Activated CD4-positive, alpha-beta T cell treated with anti-CD3 and anti-CD28 coated beads, Interleukin-2, amount 10 ng/mL, durations not matched to agents 7 days and 5 days (primary cell): ENCODE data around the gene NRXN2. TPM values are rescaled to one million over a fixed set of nuclear protein-coding genes. Genes with fewer than 3 reads are reported as not detected.
A peak's percentile ranks its signal among the peaks of the same experiment; 100 is the strongest.

Experiments
- CTCF ChIA-PET: fragments of 350-600 bp; sonication (Branson Sonifier 250); formaldehyde crosslinking; loops from one replicate; lab custom pipeline; 2021; ENCODE audit warnings: antibody characterized with exemption; lab: Charles Lee
- POLR2A ChIA-PET: fragments of 350-600 bp; sonication (Branson Sonifier 250); formaldehyde crosslinking; loops from one replicate; lab custom pipeline; 2021; ENCODE audit warnings: antibody characterized with exemption; lab: Charles Lee
- DNase-seq: peaks from one replicate; pipeline ENCODE4 v3.0.0-alpha.2; 2020
- H3K27ac Mint-ChIP-seq: one replicate; pipeline ENCODE4 v1.8.0; 2021; ENCODE audit warnings: mild to moderate bottlenecking, moderate library complexity, mixed read lengths
- H3K27me3 Mint-ChIP-seq: one replicate; pipeline ENCODE4 v1.8.0; 2021; ENCODE audit warnings: mixed read lengths
- H3K36me3 Mint-ChIP-seq: one replicate; pipeline ENCODE4 v1.8.0; 2021; ENCODE audit warnings: low read depth, mixed read lengths
- H3K4me1 Mint-ChIP-seq: one replicate; pipeline ENCODE4 v1.8.0; 2021; ENCODE audit warnings: mixed read lengths
- H3K4me3 Mint-ChIP-seq: one replicate; pipeline ENCODE4 v1.8.0; 2021; ENCODE audit warnings: mild to moderate bottlenecking, moderate library complexity, mixed read lengths
- H3K9me3 Mint-ChIP-seq: one replicate; pipeline ENCODE4 v1.8.0; 2021; ENCODE audit warnings: mixed read lengths
- total RNA-seq, 2 experiments: library from RNA; stranded (reverse); gene quantifications; one replicate each; pipeline ENCODE4 v1.2.3, GENCODE V29; 2021

Gene NRXN2
- total RNA-seq, 2 experiments from 2014 or later = 0.07 to 0.15 TPM

DNA sequence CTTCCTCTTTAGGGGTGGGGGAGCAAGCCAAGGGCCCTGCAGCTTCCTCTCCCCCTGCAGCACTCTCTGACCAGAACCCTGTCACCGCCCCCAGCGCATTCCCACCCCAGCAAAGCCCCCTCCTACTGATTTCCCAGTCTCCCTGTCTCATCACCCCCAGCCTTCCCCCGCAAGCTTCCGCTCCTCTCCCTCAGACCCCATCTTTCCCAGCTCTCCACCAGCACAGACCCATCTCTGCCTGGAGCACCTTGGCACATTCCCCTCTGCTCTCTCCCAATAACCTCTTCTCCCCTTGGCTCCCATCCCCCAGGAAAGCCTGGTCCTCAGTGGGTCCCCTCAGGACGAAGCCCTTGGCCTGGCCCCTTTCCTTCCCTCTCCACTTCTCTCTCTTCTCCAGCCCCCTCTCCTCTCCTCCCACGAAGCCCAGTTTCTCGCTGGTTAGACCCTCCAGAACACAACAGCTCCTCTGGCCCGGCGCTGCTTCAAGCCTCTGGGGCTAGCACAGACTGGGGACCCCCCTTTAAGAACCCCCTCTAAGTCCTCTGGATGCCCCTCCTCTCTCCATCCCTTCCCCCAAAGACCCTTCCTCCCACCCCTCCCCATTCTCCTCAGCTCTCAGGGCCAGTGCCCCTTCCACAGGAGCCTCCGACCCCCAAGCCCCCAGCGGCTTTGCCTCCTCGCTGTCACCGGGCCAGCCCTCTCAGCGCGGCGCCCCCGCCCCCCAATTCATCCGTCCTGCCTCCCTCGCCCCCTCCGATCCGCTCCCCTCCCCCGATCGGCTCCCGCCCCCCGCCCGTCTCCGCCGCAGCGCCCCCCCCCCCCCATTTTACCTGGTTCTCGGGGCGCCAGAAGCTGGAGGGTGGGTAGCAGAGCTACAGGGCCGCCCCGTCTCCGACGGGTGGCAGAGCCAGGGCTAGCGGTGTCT lies 594 bp downstream of the NRXN2 start:
- peaks cover 2% of the 10 kb centered on the region for H3K36me3 Mint-ChIP-seq
- H3K27me3 Mint-ChIP-seq = peaks cover 38% of the 10 kb centered on the region
- H3K27ac Mint-ChIP-seq = peak overlapping the region; percentile 11
- POLR2A ChIA-PET = no interaction called here
- CTCF ChIA-PET = interaction anchor here (0.6 to 1.3 kb wide), 4 partner anchors 17 to 1136 kb away, joined by 3 to 4 read pairs (median 3); partner anchors contain the start of gene CFL1
- no peak for DNase-seq
- no peak overlapping the region for H3K4me3 Mint-ChIP-seq
- peaks cover 15% of the 10 kb centered on the region for H3K4me1 Mint-ChIP-seq
- no peaks in the 10 kb centered on the region for H3K9me3 Mint-ChIP-seq

GRCh38 chr11:64721359-64721699 lies 1.7 kb downstream of the NRXN2 start:
- H3K36me3 Mint-ChIP-seq = no peaks in the 10 kb centered on the region
- POLR2A ChIA-PET = no interaction called here
- H3K27ac Mint-ChIP-seq = no peak overlapping the region
- CTCF ChIA-PET = interaction anchor here (1.0 to 1.3 kb wide), 2 partner anchors 43 to 272 kb away, joined by 3 read pairs; no protein-coding TSS in a partner anchor
- H3K9me3 Mint-ChIP-seq = no peaks in the 10 kb centered on the region
- no peak for DNase-seq
- H3K27me3 Mint-ChIP-seq = peaks cover 47% of the 10 kb centered on the region
- no peak overlapping the region for H3K4me3 Mint-ChIP-seq
- peaks cover 15% of the 10 kb centered on the region for H3K4me1 Mint-ChIP-seq

DNA sequence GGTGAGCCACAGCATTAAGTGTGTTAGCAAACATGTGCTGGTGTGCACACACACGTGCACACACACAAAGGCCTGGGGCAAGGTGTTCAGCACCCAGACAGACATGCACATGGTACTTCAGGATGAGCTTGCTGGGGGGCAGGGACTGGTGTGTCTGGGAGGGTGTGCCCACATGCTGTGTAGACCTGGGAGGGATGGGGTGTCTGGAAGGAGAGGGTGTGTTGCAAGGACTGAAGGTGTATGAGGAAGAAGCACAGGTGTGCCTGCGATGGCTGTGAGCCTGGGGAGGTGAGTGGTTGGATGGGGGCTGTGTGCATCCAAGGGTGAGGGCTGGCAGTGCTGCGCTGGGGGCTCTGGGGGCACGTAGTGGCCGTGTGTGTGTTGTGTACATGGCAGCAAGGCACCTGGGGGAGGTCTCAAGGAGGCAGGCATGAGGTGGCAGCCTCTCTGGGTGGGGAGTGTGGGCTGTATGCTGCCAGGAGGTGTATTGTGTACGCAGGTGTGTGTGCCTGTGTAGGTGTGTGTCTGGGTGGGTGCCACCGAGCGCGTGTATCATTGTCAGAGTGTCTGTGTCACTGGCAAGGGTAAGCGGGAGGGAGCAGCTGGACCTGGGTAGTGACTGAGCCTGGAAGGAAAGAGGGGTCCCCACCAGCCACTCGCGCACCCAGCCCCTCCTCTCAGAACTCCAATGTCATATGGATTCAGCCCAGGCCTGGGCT lies 2.2 kb downstream of the NRXN2 start:
- H3K27me3 Mint-ChIP-seq = peaks cover 52% of the 10 kb centered on the region
- DNase-seq = no peak
- H3K27ac Mint-ChIP-seq = peak overlapping the region; percentile 28
- ChIA-PET CTCF (interaction anchor here (1.0 to 1.9 kb wide), 3 partner anchors 17 to 73 kb away, joined by 3 to 5 read pairs (median 3); no protein-coding TSS in a partner anchor), POLR2A (no interaction called here)
- H3K9me3 Mint-ChIP-seq = no peaks in the 10 kb centered on the region
- H3K4me3 Mint-ChIP-seq = no peak overlapping the region
- H3K36me3 Mint-ChIP-seq = no peaks in the 10 kb centered on the region
- H3K4me1 Mint-ChIP-seq = peaks cover 15% of the 10 kb centered on the region

GRCh38 chr11:64720167-64720566 lies 2.8 kb downstream of the NRXN2 start:
- H3K27ac Mint-ChIP-seq = no peak overlapping the region
- ChIA-PET POLR2A (no interaction called here), CTCF (interaction anchor here (1.0 to 1.9 kb wide), 3 partner anchors 16 to 72 kb away, joined by 3 to 7 read pairs (median 5); no protein-coding TSS in a partner anchor)
- H3K27me3 Mint-ChIP-seq = peaks cover 57% of the 10 kb centered on the region
- peaks cover 12% of the 10 kb centered on the region for H3K4me1 Mint-ChIP-seq
- H3K9me3 Mint-ChIP-seq = no peaks in the 10 kb centered on the region
- no peak overlapping the region for H3K4me3 Mint-ChIP-seq
- no peak for DNase-seq
- H3K36me3 Mint-ChIP-seq = no peaks in the 10 kb centered on the region

GRCh38 chr11:64719406-64719805 lies 3.6 kb downstream of the NRXN2 start:
- Mint-ChIP-seq H3K4me3 (no peak overlapping the region), H3K4me1 (peaks cover 10% of the 10 kb centered on the region), H3K36me3 (no peaks in the 10 kb centered on the region), H3K27me3 (peaks cover 64% of the 10 kb centered on the region), H3K27ac (no peak overlapping the region), H3K9me3 (no peaks in the 10 kb centered on the region)
- POLR2A ChIA-PET = no interaction called here
- CTCF ChIA-PET = interaction anchor here (1.0 to 1.9 kb wide), 3 partner anchors 9 to 30 kb away, joined by 3 to 7 read pairs (median 5); no protein-coding TSS in a partner anchor
- no peak for DNase-seq

GRCh38 chr11:64718780-64719124 lies 4.2 kb downstream of the NRXN2 start:
- Mint-ChIP-seq H3K9me3 (no peaks in the 10 kb centered on the region), H3K27me3 (peaks cover 71% of the 10 kb centered on the region)
- POLR2A ChIA-PET = no interaction called here

DNA sequence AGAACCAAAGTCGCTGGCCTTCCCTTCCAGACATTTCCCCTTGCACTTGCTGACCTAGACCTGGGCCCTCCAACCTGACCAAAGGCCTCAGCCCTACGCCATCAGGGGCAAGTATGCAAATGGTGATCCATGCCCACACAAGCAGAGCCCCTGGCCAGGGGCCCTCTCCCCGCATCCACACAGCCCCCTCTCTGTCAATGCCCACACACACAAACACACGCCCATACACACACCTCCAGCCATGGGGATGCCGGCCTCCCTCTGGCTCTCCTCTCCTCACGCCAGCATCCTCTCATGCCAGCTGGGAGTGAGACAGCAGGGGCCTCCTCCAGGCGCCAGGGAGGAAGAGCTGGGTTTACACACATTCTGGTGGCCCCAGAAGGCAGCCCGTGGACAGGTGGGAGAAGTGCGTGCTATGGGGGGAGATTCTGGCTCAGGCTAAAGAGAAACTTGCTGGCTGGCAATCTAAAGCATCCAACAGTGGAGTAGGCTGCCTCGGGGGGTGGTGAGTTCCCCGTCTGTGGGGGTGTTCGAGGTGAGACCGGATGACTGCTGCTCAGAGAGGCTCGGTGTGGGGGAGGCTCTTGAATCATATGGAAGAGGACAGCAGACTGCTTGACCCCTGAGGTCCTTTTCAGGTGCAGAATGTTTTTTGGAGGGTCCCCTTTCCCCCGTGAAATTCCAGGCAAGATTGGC lies 4.8 kb downstream of the NRXN2 start:
- Mint-ChIP-seq H3K27ac (no peak overlapping the region), H3K4me1 (peaks cover 2% of the 10 kb centered on the region), H3K9me3 (no peaks in the 10 kb centered on the region), H3K36me3 (no peaks in the 10 kb centered on the region), H3K27me3 (peaks cover 71% of the 10 kb centered on the region), H3K4me3 (no peak overlapping the region)
- CTCF ChIA-PET = interaction anchor here (1.0 to 2.0 kb wide), 3 partner anchors 29 to 244 kb away, joined by 3 to 7 read pairs (median 6); no protein-coding TSS in a partner anchor
- no peak for DNase-seq
- POLR2A ChIA-PET = no interaction called here

More at GRCh38 chr11:64718780-64719124, 4.2 kb downstream of the NRXN2 start:
- Mint-ChIP-seq H3K4me3 (no peak overlapping the region), H3K27ac (no peak overlapping the region), H3K4me1 (peaks cover 4% of the 10 kb centered on the region), H3K36me3 (no peaks in the 10 kb centered on the region)
- CTCF ChIA-PET = interaction anchor here (1.0 to 1.9 kb wide), 4 partner anchors 9 to 244 kb away, joined by 3 to 7 read pairs (median 4); no protein-coding TSS in a partner anchor
- DNase-seq = no peak

DNA sequence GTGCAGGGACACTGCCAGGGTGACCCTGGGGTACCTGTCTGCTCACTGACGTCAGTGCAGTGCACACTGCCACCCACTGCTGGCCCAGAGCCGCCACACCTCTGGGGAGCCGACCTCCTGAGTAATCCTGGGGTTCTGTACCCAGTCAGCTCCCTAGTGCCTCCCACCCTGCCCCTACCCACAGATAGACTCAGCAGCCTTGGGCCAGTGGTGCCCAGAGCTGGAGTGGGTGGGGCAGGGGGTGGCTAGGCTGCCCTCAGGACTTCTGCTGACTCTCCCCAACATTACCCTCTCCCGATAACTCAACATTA lies 5.8 kb downstream of the NRXN2 start:
- peaks cover 71% of the 10 kb centered on the region for H3K27me3 Mint-ChIP-seq
- H3K4me1 Mint-ChIP-seq = peaks cover 3% of the 10 kb centered on the region

DNA sequence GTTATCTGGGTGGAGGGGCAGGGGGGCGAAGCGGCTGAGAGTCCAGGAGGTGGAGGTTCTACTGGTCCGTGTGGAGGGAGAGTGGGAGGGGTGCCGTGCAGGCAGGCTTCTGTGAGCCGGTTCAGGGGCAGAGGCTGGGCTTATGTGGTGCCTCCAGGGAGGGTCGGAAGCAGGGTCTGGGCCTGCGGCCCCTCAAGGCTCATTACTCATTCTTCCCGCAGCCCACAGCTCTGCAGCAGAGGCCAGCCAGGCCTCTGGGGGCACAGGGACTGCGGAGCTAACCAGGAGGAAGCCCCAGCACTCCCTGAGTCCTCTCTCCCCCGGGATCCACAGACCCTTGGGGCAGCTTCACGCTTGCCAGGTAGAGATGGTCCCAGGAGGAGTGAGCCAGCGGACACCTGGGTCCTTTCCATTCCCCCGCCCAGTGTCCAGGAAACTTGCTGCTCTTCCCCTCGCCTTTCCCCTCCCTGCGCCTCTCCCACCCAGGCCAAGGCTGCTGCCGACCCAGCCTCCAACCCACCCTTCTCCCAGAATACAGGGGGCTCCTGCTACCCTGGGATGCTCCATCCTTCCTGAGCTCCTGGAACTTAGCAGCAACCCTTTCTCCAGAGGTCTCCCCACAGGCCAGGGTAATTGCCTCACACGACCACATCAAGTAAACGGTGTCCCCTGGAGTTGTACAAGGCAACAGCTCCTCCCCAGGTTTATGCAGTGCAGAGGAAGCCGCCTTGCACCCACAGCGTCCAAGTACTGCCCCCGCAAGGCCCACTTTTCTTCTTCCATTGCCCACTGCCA lies 6.3 kb downstream of the NRXN2 start:
- H3K4me1 Mint-ChIP-seq = peaks cover 8% of the 10 kb centered on the region
- H3K27ac Mint-ChIP-seq = no peak overlapping the region
- H3K4me3 Mint-ChIP-seq = no peak overlapping the region
- H3K9me3 Mint-ChIP-seq = no peaks in the 10 kb centered on the region
- CTCF ChIA-PET = interaction anchor here (0.6 to 2.0 kb wide), 2 partner anchors 28 to 1855 kb away, joined by 3 to 6 read pairs; no protein-coding TSS in a partner anchor
- H3K36me3 Mint-ChIP-seq = no peaks in the 10 kb centered on the region
- no peak for DNase-seq
- H3K27me3 Mint-ChIP-seq = peaks cover 74% of the 10 kb centered on the region
- POLR2A ChIA-PET = no interaction called here

More for the DNA sequence above, 5.8 kb downstream of the NRXN2 start:
- ChIA-PET POLR2A (no interaction called here), CTCF (interaction anchor here (0.6 to 2.0 kb wide), 2 partner anchors 28 to 1855 kb away, joined by 3 to 6 read pairs; no protein-coding TSS in a partner anchor)
- Mint-ChIP-seq H3K9me3 (no peaks in the 10 kb centered on the region), H3K4me3 (no peak overlapping the region), H3K36me3 (no peaks in the 10 kb centered on the region), H3K27ac (no peak overlapping the region)
- DNase-seq = no peak

- peaks cover 13% of the 10 kb centered on the region for H3K4me1 Mint-ChIP-seq
- H3K36me3 Mint-ChIP-seq = no peaks in the 10 kb centered on the region
- ChIA-PET CTCF (interaction anchor here (2.0 kb wide), 1 partner anchor 27 kb away, joined by 6 read pairs; no protein-coding TSS in a partner anchor), POLR2A (no interaction called here)
- H3K27ac Mint-ChIP-seq = no peak overlapping the region
- no peak overlapping the region for H3K4me3 Mint-ChIP-seq
- H3K9me3 Mint-ChIP-seq = no peaks in the 10 kb centered on the region
- no peak for DNase-seq
- peaks cover 75% of the 10 kb centered on the region for H3K27me3 Mint-ChIP-seq
Measured at GRCh38 chr11:64715756-64716472, 7.1 kb downstream of the NRXN2 start.

- peaks cover 74% of the 10 kb centered on the region for H3K27me3 Mint-ChIP-seq
- no peak for DNase-seq
- no peak overlapping the region for H3K4me3 Mint-ChIP-seq
- H3K27ac Mint-ChIP-seq = no peak overlapping the region
- POLR2A ChIA-PET = no interaction called here
- H3K4me1 Mint-ChIP-seq = peaks cover 16% of the 10 kb centered on the region
- CTCF ChIA-PET = no interaction called here
- H3K36me3 Mint-ChIP-seq = no peaks in the 10 kb centered on the region
- no peaks in the 10 kb centered on the region for H3K9me3 Mint-ChIP-seq
Measured at GRCh38 chr11:64715110-64715509, 7.9 kb downstream of the NRXN2 start.
